GM12878 (cell line): ENCODE measurements around the gene PSORS1C2. TPM values are rescaled to one million over a fixed set of nuclear protein-coding genes. Genes with fewer than 3 reads are reported as not detected.

ENCODE experiments used
- ATAC-seq: fragments of 200-7000 bp; cut with Tn5 transposase; 3 replicates; pipeline ENCODE4 v1.9.1; 2020; ENCODE audit warnings: mild to moderate bottlenecking, moderate library complexity
- BruUV-seq: library from RNA; stranded (reverse); fragments of 400-500 nt; replicated peaks from 2 replicates; lab custom pipeline; 2021; lab: Mats Ljungman, UMichigan
- CTCF ChIA-PET: fragments of 300-600 bp; sonication (Branson Sonifier 250); formaldehyde crosslinking; extraction: SDS; loops from one replicate; lab custom pipeline; 2021; ENCODE audit warnings: inconsistent platforms; lab: Yijun Ruan, JAX
- POLR2A ChIA-PET: fragments of 350-600 bp; formaldehyde crosslinking; extraction: SDS; loops from one replicate; lab custom pipeline; 2021; ENCODE audit warnings: inconsistent platforms; lab: Charles Lee
- RAD21 ChIA-PET: fragments of 300-600 bp; sonication (Branson Sonifier 250); formaldehyde crosslinking; loops from one replicate; lab custom pipeline; 2023; ENCODE audit warnings: antibody characterized with exemption; ENCODE audit not compliant: unreplicated experiment; lab: Charles Lee
- SMC1A ChIA-PET: fragments of 300-600 bp; sonication (Branson Sonifier 250); formaldehyde crosslinking; loops from one replicate; lab custom pipeline; 2023; ENCODE audit not compliant: unreplicated experiment, uncharacterized antibody; lab: Charles Lee
- DNase-seq: peaks from one replicate; pipeline ENCODE4 v3.0.0-alpha.2; 2011; ENCODE audit warnings: low read depth, low spot score
- FAIRE-seq: peaks from 3 replicates; lab custom pipeline; 2011; peaks lifted over from hg19 to GRCh38; lab: Jason Lieb, UNC
- H2AFZ ChIP-seq: 2 replicates; pipeline ENCODE4 v1.6.0; 2011; ENCODE audit warnings: low read depth, low read length, control low read depth; ENCODE audit not compliant: control insufficient read depth
- H3K27ac ChIP-seq: 2 replicates; pipeline ENCODE4 v1.5.1; 2011; ENCODE audit warnings: control low read depth; ENCODE audit not compliant: control insufficient read depth, insufficient read depth
- H3K27me3 ChIP-seq, 2 experiments: replicated peaks in 1 of 2; 2 replicates each; pipeline versions ENCODE4 v1.6.0 to v1.6.1; 2011; ENCODE audit warnings: low read length in 1 of 2; ENCODE audit not compliant: control insufficient read depth in 2 of 2, insufficient read depth in 2 of 2
- H3K36me3 ChIP-seq, 2 experiments: 2 replicates each; pipeline ENCODE4 v1.5.1; 2011; ENCODE audit warnings: low read length in 1 of 2; ENCODE audit not compliant: control insufficient read depth in 2 of 2, insufficient read depth in 2 of 2
- H3K4me1 ChIP-seq: 2 replicates; pipeline ENCODE4 v1.6.1; 2011; ENCODE audit warnings: mild to moderate bottlenecking, low read length, moderate library complexity, mixed read lengths; ENCODE audit not compliant: control insufficient read depth, insufficient read depth
- H3K4me2 ChIP-seq: 2 replicates; pipeline ENCODE4 v1.6.0; 2011; ENCODE audit warnings: control low read depth; ENCODE audit not compliant: control insufficient read depth, insufficient read depth
- H3K4me3 ChIP-seq: fragments of 200-600 bp; sonication (generic); 2 replicates; pipeline ENCODE4 v1.5.1; 2016
- H3K79me2 ChIP-seq: 2 replicates; pipeline ENCODE4 v1.6.0; 2011; ENCODE audit warnings: low read length; ENCODE audit not compliant: control insufficient read depth, insufficient read depth
- H3K9ac ChIP-seq: 2 replicates; pipeline ENCODE4 v1.8.0; 2011; ENCODE audit warnings: low read length, control low read depth, mixed read lengths; ENCODE audit not compliant: control insufficient read depth, insufficient read depth
- H3K9me3 ChIP-seq: replicated peaks from 3 replicates; pipeline ENCODE4 v1.5.1; 2011; ENCODE audit warnings: mild to moderate bottlenecking, low read length; ENCODE audit not compliant: control insufficient read depth, insufficient read depth
- H4K20me1 ChIP-seq: 2 replicates; pipeline ENCODE4 v1.6.0; 2011; ENCODE audit not compliant: control insufficient read depth, insufficient read depth
- ASH2L ChIP-seq: fragments of 300-600, 200-600 bp; sonication (generic); IDR thresholded peaks from 2 replicates; pipeline ENCODE4 v1.6.1; 2017; ENCODE audit warnings: low read depth, mild to moderate bottlenecking, borderline replicate concordance
- CHD2 ChIP-seq: IDR thresholded peaks from 2 replicates; pipeline ENCODE4 v1.6.1; 2011; ENCODE audit warnings: low read depth, low read length, improper control_type of control experiment, borderline replicate concordance
- CTCF ChIP-seq, 3 experiments: IDR thresholded peaks in 2 of 3; conservative IDR thresholded peaks in 1 of 3; 2 replicates each; pipeline ENCODE4 v1.5.1; 2011; ENCODE audit warnings: low read depth in 3 of 3, low read length in 3 of 3, mild to moderate bottlenecking in 3 of 3, control low read depth in 2 of 3, moderate library complexity in 2 of 3, inconsistent platforms in 1 of 3, mixed read lengths in 1 of 3; ENCODE audit not compliant: control insufficient read depth in 2 of 3, insufficient read depth in 1 of 3; ENCODE audit errors: extremely low read depth in 1 of 3
- HDAC2 ChIP-seq: fragments of 200-600 bp; sonication (generic); IDR thresholded peaks from 2 replicates; pipeline ENCODE4 v1.6.1; 2017
- IRF3 ChIP-seq: fragments of 450-650 bp; IDR thresholded peaks from 2 replicates; pipeline ENCODE4 v1.6.1; 2014; ENCODE audit warnings: mild to moderate bottlenecking
- NRF1 ChIP-seq: conservative IDR thresholded peaks from 2 replicates; pipeline ENCODE4 v1.6.1; 2011; ENCODE audit warnings: mild to moderate bottlenecking, low read depth, low read length, improper control_type of control experiment
- PKNOX1 ChIP-seq: fragments of 450-650 bp; IDR thresholded peaks from 2 replicates; pipeline ENCODE4 v1.6.1; 2016; ENCODE audit warnings: mild to moderate bottlenecking
- RAD21 ChIP-seq: IDR thresholded peaks from 2 replicates; pipeline ENCODE4 v1.6.1; 2011; ENCODE audit warnings: mild to moderate bottlenecking, low read depth, low read length, moderate library complexity; ENCODE audit not compliant: insufficient read depth
- RFX5 ChIP-seq: IDR thresholded peaks from 2 replicates; pipeline ENCODE4 v1.6.1; 2011; ENCODE audit warnings: low read depth, low read length, improper control_type of control experiment
- SIN3A ChIP-seq: IDR thresholded peaks from 2 replicates; pipeline ENCODE4 v1.6.1; 2012; ENCODE audit warnings: low read depth, low read length, improper control_type of control experiment
- SMC3 ChIP-seq: IDR thresholded peaks from 2 replicates; pipeline ENCODE4 v1.6.1; 2011; ENCODE audit warnings: low read length, improper control_type of control experiment, borderline replicate concordance
- SP1 ChIP-seq: IDR thresholded peaks from one replicate; pipeline ENCODE4 v1.6.1; 2011; ENCODE audit warnings: low read depth, low read length
- YY1 ChIP-seq: IDR thresholded peaks from 2 replicates; pipeline ENCODE4 v1.6.1; 2011; ENCODE audit warnings: low read depth, mild to moderate bottlenecking, low read length
- ZNF622 ChIP-seq: fragments of 450-650 bp; IDR thresholded peaks from 2 replicates; pipeline ENCODE4 v1.6.1; 2017; ENCODE audit warnings: mild to moderate bottlenecking, inconsistent platforms
- WGBS: methylation state at CpG from one replicate; pipeline ENCODE4 v1.1.6; 2016; ENCODE audit warnings: low lambda C conversion rate; ENCODE audit not compliant: insufficient replicate concordance, insufficient coverage; ENCODE audit errors: missing lambda C conversion rate; 5-methylcytosine and 5-hydroxymethylcytosine counted together
- in situ Hi-C: fragments of 300-500 bp; cut with MboI; formaldehyde crosslinking; loops from 9 replicates; pipeline ENCODE4 v1.14.3; 2018; ENCODE audit warnings: mixed read lengths
- intact Hi-C: fragments of 100-400 bp; cut with micrococcal nuclease; formaldehyde crosslinking; loops from one replicate; pipeline ENCODE4 v1.14.2; 2022; ENCODE audit not compliant: unreplicated experiment
- polyA plus RNA-seq, 11 experiments: library from polyadenylated mRNA; depleted of rRNA in 4 of 11; unstranded in 6 of 11; stranded (reverse) in 5 of 11; fragments of >200 nt; fragmentation: Nextera tagmentation in 4 of 11; fragmentation: Illumina TruSeq in 1 of 11; extraction: Ambion mirVana in 4 of 11; extraction: Trizol in 1 of 11; gene quantifications; 1 replicate in 1 of 11; 2 replicates in 10 of 11; pipeline versions ENCODE4 v1.2.1 to v1.2.3, GENCODE V29; 2011 to 2016; ENCODE audit warnings: inconsistent platforms in 2 of 11, missing spikeins in 2 of 11, low read depth in 1 of 11
- total RNA-seq, 4 experiments: library from RNA; depleted of rRNA in 3 of 4; stranded (reverse); fragments of >200 nt in 3 of 4; fragmentation: Illumina TruSeq in 1 of 4; extraction: Trizol in 1 of 4; gene quantifications; 2 replicates each; pipeline versions ENCODE4 v1.2.1 to v1.2.3, GENCODE V29; 2013 to 2021
- TF ChIP-seq, protein P1 (sequence below): fragments of 450-650 bp; IDR thresholded peaks from 2 replicates; pipeline ENCODE4 v1.6.1; 2017; ENCODE audit warnings: low read depth, mild to moderate bottlenecking, moderate library complexity

The PSORS1C2 gene
- total and polyA plus RNA-seq, 10 of the 15 experiments (the other 5 are each of a cell fraction or from before 2014, with no cell fraction given): not detected

DNA sequence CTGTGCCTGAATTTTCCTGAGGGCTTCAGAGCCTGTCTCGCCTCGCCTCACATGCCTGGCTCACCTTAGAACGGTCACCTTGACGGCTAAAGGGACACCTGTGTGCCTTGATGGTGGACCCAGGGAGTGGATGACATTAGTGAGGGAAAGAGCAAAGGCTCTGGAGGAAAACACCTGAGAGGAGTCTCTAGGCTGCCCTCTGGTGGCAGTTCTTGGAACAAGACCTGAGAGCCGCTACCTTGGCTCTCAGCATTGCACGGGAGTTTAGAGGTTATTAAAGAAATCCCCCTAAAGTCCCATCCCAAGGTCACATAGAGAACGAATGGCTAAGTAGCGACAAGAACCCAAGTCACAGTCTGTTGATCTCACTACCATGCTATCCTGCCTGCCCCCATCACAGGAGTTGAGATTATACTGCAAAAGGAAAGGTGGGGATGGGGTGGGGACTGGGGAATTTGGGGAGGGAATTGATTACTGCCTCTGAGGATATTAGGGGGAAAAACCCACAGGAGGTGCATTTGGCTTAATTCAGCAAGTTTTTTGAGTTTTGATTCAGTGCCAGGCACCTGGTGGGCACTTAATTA lies 10.7 kb downstream of the PSORS1C2 start:
- ATAC-seq (peak; percentile 81), FAIRE-seq (peak; percentile 91), DNase-seq (peak; percentile 13)
- no TSS peak for BruUV-seq
- WGBS: under 1% methylated on average over 8 of the region's 8 CpGs
- no peaks in the 10 kb centered on the region for H3K36me3 ChIP-seq
- H4K20me1 ChIP-seq: no peaks in the 10 kb centered on the region
- ChIA-PET RAD21 (interaction anchor here (0.7 to 1.5 kb wide), 4 partner anchors 9 to 228 kb away, joined by 3 to 4 read pairs (median 3); no protein-coding TSS in a partner anchor), SMC1A (interaction anchor here (0.9 to 2.9 kb wide), 7 partner anchors 8 to 214 kb away, joined by 3 to 8 read pairs (median 3); partner anchors contain the start of gene VARS2), POLR2A (interaction anchor here (1.2 kb wide), 1 partner anchor 59 kb away, joined by 4 read pairs; no protein-coding TSS in a partner anchor), CTCF (interaction anchor here (0.7 to 22.9 kb wide), 21 partner anchors 9 to 776 kb away, joined by 3 to 326 read pairs (median 4); partner anchors contain the start of genes C6orf15, CCHCR1, PSORS1C2 and TCF19)
- H3K27me3 ChIP-seq: no peaks in the 10 kb centered on the region; a peak in 4 of 4 replicates
- H3K4me2 ChIP-seq: no peak overlapping the region
- no peaks in the 10 kb centered on the region for H3K9me3 ChIP-seq
- intact Hi-C loops (no loop called here), in situ Hi-C loops (no loop called here)
- H3K27ac ChIP-seq: no peak overlapping the region
- H3K4me3 ChIP-seq: no peak overlapping the region
- no peaks in the 10 kb centered on the region for H3K79me2 ChIP-seq
- H3K4me1 ChIP-seq: no peaks in the 10 kb centered on the region; the same call in 1 of the 2 replicates
- no peak overlapping the region for H3K9ac ChIP-seq
- no peak overlapping the region for H2AFZ ChIP-seq
- no peak for TF ChIP-seq HDAC2
- no peak for TF ChIP-seq NRF1
- TF ChIP-seq, protein P1, sequence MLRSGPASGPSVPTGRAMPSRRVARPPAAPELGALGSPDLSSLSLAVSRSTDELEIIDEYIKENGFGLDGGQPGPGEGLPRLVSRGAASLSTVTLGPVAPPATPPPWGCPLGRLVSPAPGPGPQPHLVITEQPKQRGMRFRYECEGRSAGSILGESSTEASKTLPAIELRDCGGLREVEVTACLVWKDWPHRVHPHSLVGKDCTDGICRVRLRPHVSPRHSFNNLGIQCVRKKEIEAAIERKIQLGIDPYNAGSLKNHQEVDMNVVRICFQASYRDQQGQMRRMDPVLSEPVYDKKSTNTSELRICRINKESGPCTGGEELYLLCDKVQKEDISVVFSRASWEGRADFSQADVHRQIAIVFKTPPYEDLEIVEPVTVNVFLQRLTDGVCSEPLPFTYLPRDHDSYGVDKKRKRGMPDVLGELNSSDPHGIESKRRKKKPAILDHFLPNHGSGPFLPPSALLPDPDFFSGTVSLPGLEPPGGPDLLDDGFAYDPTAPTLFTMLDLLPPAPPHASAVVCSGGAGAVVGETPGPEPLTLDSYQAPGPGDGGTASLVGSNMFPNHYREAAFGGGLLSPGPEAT: no peak
- TF ChIP-seq PKNOX1: no peak
- TF ChIP-seq CHD2: no peak
- TF ChIP-seq SIN3A: no peak
- TF ChIP-seq CTCF (IDR thresholded peaks at IDR 0.05 in 2 of 3, conservative IDR thresholded peaks at IDR 0.05 in 1 of 3; ENCODE audit: control insufficient read depth in 2 of 3, extremely low read depth in 1 of 3, insufficient read depth in 1 of 3, low read depth in 3 of 3, low read length in 3 of 3): peak; percentile 80 to 90 (median 82)
- TF ChIP-seq ASH2L: no peak
- no peak for TF ChIP-seq ZNF622
- no peak for TF ChIP-seq RFX5
- 0 out of 2 replicates have a peak, but pooled peaks have one; percentile 41 for TF ChIP-seq YY1
- TF ChIP-seq SP1: no peak
- TF ChIP-seq SMC3: peak; percentile 56; the same call in 1 of the 2 replicates
- TF ChIP-seq RAD21: peak; percentile 30; the same call in 1 of the 2 replicates
- TF ChIP-seq IRF3: no peak
